ENCODE data around the gene BMX. TPM values are rescaled to one million over a fixed set of nuclear protein-coding genes. Genes with fewer than 3 reads are reported as not detected.

BMX gene
- total RNA-seq, 1 experiment from 2014 or later, result not detected

DNA sequence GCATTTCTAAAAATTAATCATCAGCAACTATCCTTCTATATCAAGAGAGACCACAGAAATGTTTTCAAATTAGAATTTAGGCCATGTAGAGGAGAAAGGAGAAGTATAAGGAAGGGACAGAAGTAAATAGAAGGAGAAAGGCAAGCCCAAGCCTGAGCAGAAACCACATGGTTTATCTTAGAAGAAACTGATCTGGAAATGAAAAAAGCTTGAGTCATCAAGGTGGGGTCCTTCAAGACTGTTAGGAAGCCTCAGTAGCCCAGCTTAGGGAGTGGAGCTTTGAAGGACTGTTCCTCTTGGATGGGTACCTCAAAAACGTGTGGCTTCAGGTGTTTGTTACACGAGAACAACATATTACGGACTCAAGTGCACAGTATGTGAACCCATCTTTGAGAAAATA is 4.5 kb downstream of the BMX start:
- Histone ChIP-seq H3K23ac (ENCODE audit: insufficient read length, low read depth, low read length) (no peak overlapping the region), H3K27me3 (ENCODE audit: insufficient read depth, low read length) (no peaks in the 10 kb centered on the region)

More for the DNA sequence above, 4.5 kb downstream of the BMX start:
- no peaks in the 10 kb centered on the region for H4K20me1 ChIP-seq (ENCODE audit: control insufficient read depth, insufficient read depth, insufficient read length)
- TF ChIP-seq, protein P1, sequence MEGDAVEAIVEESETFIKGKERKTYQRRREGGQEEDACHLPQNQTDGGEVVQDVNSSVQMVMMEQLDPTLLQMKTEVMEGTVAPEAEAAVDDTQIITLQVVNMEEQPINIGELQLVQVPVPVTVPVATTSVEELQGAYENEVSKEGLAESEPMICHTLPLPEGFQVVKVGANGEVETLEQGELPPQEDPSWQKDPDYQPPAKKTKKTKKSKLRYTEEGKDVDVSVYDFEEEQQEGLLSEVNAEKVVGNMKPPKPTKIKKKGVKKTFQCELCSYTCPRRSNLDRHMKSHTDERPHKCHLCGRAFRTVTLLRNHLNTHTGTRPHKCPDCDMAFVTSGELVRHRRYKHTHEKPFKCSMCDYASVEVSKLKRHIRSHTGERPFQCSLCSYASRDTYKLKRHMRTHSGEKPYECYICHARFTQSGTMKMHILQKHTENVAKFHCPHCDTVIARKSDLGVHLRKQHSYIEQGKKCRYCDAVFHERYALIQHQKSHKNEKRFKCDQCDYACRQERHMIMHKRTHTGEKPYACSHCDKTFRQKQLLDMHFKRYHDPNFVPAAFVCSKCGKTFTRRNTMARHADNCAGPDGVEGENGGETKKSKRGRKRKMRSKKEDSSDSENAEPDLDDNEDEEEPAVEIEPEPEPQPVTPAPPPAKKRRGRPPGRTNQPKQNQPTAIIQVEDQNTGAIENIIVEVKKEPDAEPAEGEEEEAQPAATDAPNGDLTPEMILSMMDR (conservative IDR thresholded peaks at IDR 0.05), result no peak
- no peak overlapping the region for H3K4me2 ChIP-seq (ENCODE audit: insufficient read depth, insufficient read length, low read length)
- H3K79me1 ChIP-seq (ENCODE audit: insufficient read depth, low read depth, low read length, poor library complexity, severe bottlenecking), result no peaks in the 10 kb centered on the region
- WGBS (ENCODE audit: extremely low coverage, insufficient read length, low lambda C conversion rate), result no CpG with 5 or more reads among the region's 3 CpGs
- no peak overlapping the region for H2BK20ac ChIP-seq (ENCODE audit: low read depth, low read length, poor library complexity, severe bottlenecking)
- Mint-ChIP-seq H3K27ac (no peak overlapping the region), H3K27me3 (ENCODE audit: low read depth) (no peaks in the 10 kb centered on the region), H3K4me3 (no peak overlapping the region), H3K9me3 (no peaks in the 10 kb centered on the region), H3K4me1 (peaks cover 6 to 11% of the 10 kb centered on the region in 2 experiments), H3K36me3 (ENCODE audit: insufficient read depth in 1 of 3, low read depth in 3 of 3) (no peaks in the 10 kb centered on the region)
- H3K23me2 ChIP-seq (ENCODE audit: insufficient read length, low read depth, low read length, poor library complexity, severe bottlenecking), result no peaks in the 10 kb centered on the region
- no peak overlapping the region for H3K4ac ChIP-seq (ENCODE audit: low read depth, low read length)
- no peak overlapping the region for H3K27ac ChIP-seq (ENCODE audit: insufficient read length, low read depth, low read length)
- no peak overlapping the region for H3K9ac ChIP-seq (ENCODE audit: extremely low read depth, insufficient read length, low read length)
- H2AK5ac ChIP-seq (ENCODE audit: insufficient read length, low read length), result no peak overlapping the region
- no peak overlapping the region for H2BK5ac ChIP-seq (ENCODE audit: insufficient read length, low read length)
- no peaks in the 10 kb centered on the region for H3K9me3 ChIP-seq (ENCODE audit: control insufficient read depth, low read depth, low read length)
- no peak overlapping the region for H3K18ac ChIP-seq (ENCODE audit: insufficient read length, low read depth, low read length)
- no peak overlapping the region for H3K14ac ChIP-seq (ENCODE audit: insufficient read depth, low read length)
- no peak for DNase-seq
- H3K79me2 ChIP-seq (ENCODE audit: insufficient read depth, low read length), result no peaks in the 10 kb centered on the region
- no peak overlapping the region for H4K8ac ChIP-seq (replicated peaks; ENCODE audit: insufficient read length, low read depth, low read length)
- no peak overlapping the region for H2BK12ac ChIP-seq (ENCODE audit: insufficient read length, low read depth, low read length)
- no peak overlapping the region for H2BK120ac ChIP-seq (ENCODE audit: low read depth, low read length, poor library complexity, severe bottlenecking)
- peak overlapping the region; percentile 51 for H2AFZ ChIP-seq (ENCODE audit: low read length)
- H2BK15ac ChIP-seq (ENCODE audit: low read depth, low read length), result no peak overlapping the region
- H3T11ph ChIP-seq (ENCODE audit: low read length), result no peak overlapping the region
- no peak overlapping the region for H4K5ac ChIP-seq (ENCODE audit: insufficient read length, low read depth, low read length)
- no peaks in the 10 kb centered on the region for H3K4me1 ChIP-seq (ENCODE audit: insufficient read depth, low read length)
- no peak overlapping the region for H3K56ac ChIP-seq (ENCODE audit: insufficient read length, low read depth, low read length)
- no peak overlapping the region for H4K91ac ChIP-seq (ENCODE audit: insufficient read length, low read depth, low read length)

Data from H9 (cell line).